H1 (cell line): Measurements from ENCODE around the gene HOXD11. TPM values are rescaled to one million over a fixed set of nuclear protein-coding genes. Genes with fewer than 3 reads are reported as not detected.

Experiments
- CTCF ChIA-PET: fragments of 300-600 bp; sonication (Branson Sonifier 250); formaldehyde crosslinking; loops from one replicate; lab custom pipeline; 2021; ENCODE audit not compliant: partially characterized antibody; lab: Charles Lee
- POLR2A ChIA-PET: fragments of 300-600 bp; sonication (Branson Sonifier 250); formaldehyde crosslinking; loops from one replicate; lab custom pipeline; 2021; ENCODE audit warnings: inconsistent platforms; ENCODE audit not compliant: partially characterized antibody; lab: Charles Lee
- DNase-seq, 2 experiments: peaks; one replicate each; pipeline versions ENCODE4 v3.0.0 to v3.0.0-alpha.2; 2010 to 2022; ENCODE audit warnings: low spot score in 2 of 2, low read depth in 1 of 2, mixed read lengths in 1 of 2
- FAIRE-seq: peaks from 2 replicates; lab custom pipeline; 2011; peaks lifted over from hg19 to GRCh38; lab: Jason Lieb, UNC
- H2AFZ ChIP-seq: 2 replicates; pipeline ENCODE4 v1.8.1; 2012; ENCODE audit warnings: low read length, inconsistent platforms
- H2AK5ac ChIP-seq: 2 replicates; pipeline ENCODE4 v1.6.1; 2013; ENCODE audit warnings: low read depth, low read length
- H2BK120ac ChIP-seq: replicated peaks from 2 replicates; pipeline ENCODE3; 2013; ENCODE audit warnings: low read depth, low read length, inconsistent platforms
- H2BK12ac ChIP-seq: 2 replicates; pipeline ENCODE4 v1.6.1; 2013; ENCODE audit warnings: low read depth, low read length
- H2BK15ac ChIP-seq: 2 replicates; pipeline ENCODE4 v1.6.1; 2013; ENCODE audit warnings: low read length
- H2BK20ac ChIP-seq: 2 replicates; pipeline ENCODE4 v1.6.1; 2013; ENCODE audit warnings: low read length
- H2BK5ac ChIP-seq: 2 replicates; pipeline ENCODE4 v1.6.1; 2013; ENCODE audit warnings: low read depth, low read length
- H3K14ac ChIP-seq: 2 replicates; pipeline ENCODE4 v1.6.1; 2013; ENCODE audit warnings: inconsistent platforms; ENCODE audit not compliant: insufficient read length
- H3K18ac ChIP-seq: 2 replicates; pipeline ENCODE4 v1.6.1; 2013; ENCODE audit warnings: low read length; ENCODE audit errors: extremely low read depth
- H3K23ac ChIP-seq: 2 replicates; pipeline ENCODE4 v1.6.1; 2013; ENCODE audit warnings: inconsistent platforms; ENCODE audit not compliant: insufficient read length
- H3K23me2 ChIP-seq: 2 replicates; pipeline ENCODE4 v1.6.1; 2013; ENCODE audit warnings: low read depth, low read length
- H3K27ac ChIP-seq: 2 replicates; pipeline ENCODE4 v1.6.1; 2011; ENCODE audit warnings: low read depth, low read length, inconsistent platforms
- H3K27me3 ChIP-seq, 4 experiments: replicated peaks in 1 of 4; 1 replicate in 1 of 4; 2 replicates in 3 of 4; pipeline versions ENCODE4 v1.6.1 to v1.8.1; 2011 to 2013; ENCODE audit warnings: low read length in 3 of 4, mild to moderate bottlenecking in 3 of 4, inconsistent platforms in 2 of 4, mixed read lengths in 2 of 4, moderate library complexity in 1 of 4; ENCODE audit not compliant: control insufficient read depth in 3 of 4, insufficient read depth in 3 of 4; ENCODE audit errors: extremely low read depth in 1 of 4
- H3K36me3 ChIP-seq, 4 experiments: 2 replicates each; pipeline versions ENCODE4 v1.6.1 to v1.8.1; 2011 to 2013; ENCODE audit warnings: mild to moderate bottlenecking in 4 of 4, low read length in 3 of 4, moderate library complexity in 2 of 4, control low read depth in 1 of 4, inconsistent platforms in 1 of 4; ENCODE audit not compliant: insufficient read depth in 4 of 4, control insufficient read depth in 2 of 4
- H3K4ac ChIP-seq: replicated peaks from 2 replicates; pipeline ENCODE3; 2013; ENCODE audit warnings: low read length, low read depth, mixed read lengths, inconsistent platforms; ENCODE audit not compliant: insufficient read length
- H3K4me1 ChIP-seq, 4 experiments: replicated peaks in 1 of 4; 1 replicate in 1 of 4; 2 replicates in 3 of 4; pipeline versions ENCODE4 v1.6.1 to v1.8.1; 2011 to 2013; ENCODE audit warnings: low read length in 3 of 4, inconsistent platforms in 2 of 4, mixed read lengths in 1 of 4; ENCODE audit not compliant: insufficient read depth in 4 of 4, control insufficient read depth in 3 of 4
- H3K4me2 ChIP-seq, 2 experiments: 2 replicates each; pipeline versions ENCODE4 v1.6.1 to v1.8.1; 2011 to 2013; ENCODE audit warnings: low read depth in 2 of 2, low read length in 2 of 2, control low read depth in 1 of 2, inconsistent platforms in 1 of 2, mild to moderate bottlenecking in 1 of 2; ENCODE audit not compliant: insufficient read depth in 1 of 2
- H3K4me3 ChIP-seq, 4 experiments: fragments of 200-600, 300-600 bp in 1 of 4; sonication (generic), shearing (Covaris generic), sonication (Bioruptor Twin) in 1 of 4; 2 replicates each; pipeline versions ENCODE4 v1.5.1 to v1.8.1; 2011 to 2016; ENCODE audit warnings: low read length in 4 of 4, low read depth in 3 of 4, control low read depth in 2 of 4, inconsistent platforms in 2 of 4, mild to moderate bottlenecking in 2 of 4, mixed read lengths in 1 of 4, moderate library complexity in 1 of 4; ENCODE audit not compliant: insufficient read depth in 2 of 4; ENCODE audit errors: extremely low read depth in 1 of 4
- H3K56ac ChIP-seq: replicated peaks from 2 replicates; pipeline ENCODE3; 2013; ENCODE audit warnings: low read depth, mild to moderate bottlenecking, mixed read lengths, low read length, inconsistent platforms; ENCODE audit not compliant: insufficient read length
- H3K79me1 ChIP-seq: 2 replicates; pipeline ENCODE4 v1.6.1; 2013; ENCODE audit warnings: low read depth, low read length, control low read depth
- H3K79me2 ChIP-seq, 2 experiments: 2 replicates each; pipeline versions ENCODE4 v1.6.1 to v1.8.1; 2012 to 2013; ENCODE audit warnings: low read length in 2 of 2, mild to moderate bottlenecking in 2 of 2, inconsistent platforms in 1 of 2; ENCODE audit not compliant: insufficient read depth in 2 of 2, control insufficient read depth in 1 of 2
- H3K9ac ChIP-seq, 4 experiments: replicated peaks in 1 of 4; 1 replicate in 1 of 4; 2 replicates in 3 of 4; pipeline versions ENCODE4 v1.6.1 to v1.8.1; 2011 to 2013; ENCODE audit warnings: low read depth in 3 of 4, low read length in 3 of 4, control low read depth in 2 of 4, mild to moderate bottlenecking in 2 of 4, moderate library complexity in 2 of 4, inconsistent platforms in 1 of 4; ENCODE audit errors: extremely low read depth in 1 of 4
- H3K9me3 ChIP-seq, 2 experiments: 2 replicates each; pipeline versions ENCODE4 v1.6.1 to v1.8.1; 2012 to 2013; ENCODE audit warnings: mild to moderate bottlenecking in 2 of 2, moderate library complexity in 2 of 2, control low read depth in 1 of 2, inconsistent platforms in 1 of 2, low read depth in 1 of 2, low read length in 1 of 2, mixed read lengths in 1 of 2; ENCODE audit not compliant: insufficient read depth in 2 of 2
- H4K20me1 ChIP-seq, 2 experiments: replicated peaks in 1 of 2; 2 replicates each; pipeline versions ENCODE3 to v1.8.1; 2011 to 2013; ENCODE audit warnings: inconsistent platforms in 2 of 2, low read length in 2 of 2, mild to moderate bottlenecking in 1 of 2; ENCODE audit not compliant: insufficient read depth in 2 of 2, control insufficient read depth in 1 of 2
- H4K5ac ChIP-seq: 2 replicates; pipeline ENCODE4 v1.6.1; 2013; ENCODE audit warnings: low read length, low read depth, mixed read lengths, inconsistent platforms; ENCODE audit not compliant: insufficient read length
- H4K8ac ChIP-seq: 2 replicates; pipeline ENCODE4 v1.8.0; 2013; ENCODE audit warnings: mild to moderate bottlenecking, moderate library complexity, low read length, inconsistent platforms; ENCODE audit not compliant: insufficient read depth; ENCODE audit errors: extremely low read depth
- H4K91ac ChIP-seq: replicated peaks from 2 replicates; pipeline ENCODE3; 2013; ENCODE audit warnings: low read length, mixed read lengths, inconsistent platforms; ENCODE audit not compliant: insufficient read length
- CBX5 ChIP-seq: fragments of 300-800, 300-1000 bp; sonication (generic); IDR thresholded peaks from 2 replicates; pipeline ENCODE4 v1.7.1; 2016; ENCODE audit warnings: antibody characterized with exemption, low read length, low read depth
- CBX8 ChIP-seq: fragments of 300-800, 300-1000 bp; sonication (generic); IDR thresholded peaks from 2 replicates; pipeline ENCODE4 v1.7.1; 2016; ENCODE audit warnings: low read depth, low read length, borderline replicate concordance
- RNF2 ChIP-seq: fragments of 200-900, 300-1000 bp; sonication (generic); IDR thresholded peaks from 2 replicates; pipeline ENCODE4 v1.7.1; 2016; ENCODE audit warnings: borderline replicate concordance, low read depth, mild to moderate bottlenecking, antibody characterized with exemption, low read length; ENCODE audit not compliant: poor library complexity, severe bottlenecking; ENCODE audit errors: missing control alignments
- SUZ12 ChIP-seq: fragments of 200-600 bp; sonication (generic); IDR thresholded peaks from 2 replicates; pipeline ENCODE4 v1.6.1; 2012; ENCODE audit warnings: mild to moderate bottlenecking, inconsistent platforms, low read length, moderate library complexity, mixed read lengths
- TBP ChIP-seq: IDR thresholded peaks from 2 replicates; pipeline ENCODE4 v1.6.1; 2011; ENCODE audit warnings: low read depth, low read length, improper control_type of control experiment
- WGBS, 2 experiments: shearing (Covaris generic) in 1 of 2; methylation state at CpG; one replicate each; pipeline versions ENCODE4 v1.1.6 to v1.1.7; 2013 to 2015; ENCODE audit warnings: low lambda C conversion rate in 2 of 2, mixed read lengths in 2 of 2, inconsistent platforms in 1 of 2, low coverage in 1 of 2, missing lambda C conversion rate in 1 of 2; ENCODE audit not compliant: insufficient replicate concordance in 2 of 2, insufficient coverage in 1 of 2, insufficient read length in 1 of 2; ENCODE audit errors: extremely low coverage in 1 of 2, missing lambda C conversion rate in 1 of 2; 5-methylcytosine and 5-hydroxymethylcytosine counted together
- polyA plus RNA-seq, 7 experiments: library from polyadenylated mRNA; depleted of rRNA in 3 of 7; stranded (reverse) in 5 of 7; unstranded in 2 of 7; fragments of >200 nt in 5 of 7; fragments of 200-250 nt in 2 of 7; gene quantifications; 1 replicate in 5 of 7; 2 replicates in 1 of 7; 4 replicates in 1 of 7; pipeline versions ENCODE4 v1.2.1 to v1.2.3, GENCODE V29; 2011 to 2013; ENCODE audit warnings: missing spikeins in 2 of 7, mixed read lengths in 2 of 7
- total RNA-seq: library from RNA; stranded (reverse); fragmentation: NEBNext Ultra II Directional; extraction: Animal tissue kit (Norgen Biotek cat#: 25700); gene quantifications from 2 replicates; pipeline ENCODE4 v1.2.1, GENCODE V29; 2021

Gene HOXD11
- total and polyA plus RNA-seq, 2 of the 8 experiments (the other 6 are each of a cell fraction or from before 2014, with no cell fraction given): not detected

DNA sequence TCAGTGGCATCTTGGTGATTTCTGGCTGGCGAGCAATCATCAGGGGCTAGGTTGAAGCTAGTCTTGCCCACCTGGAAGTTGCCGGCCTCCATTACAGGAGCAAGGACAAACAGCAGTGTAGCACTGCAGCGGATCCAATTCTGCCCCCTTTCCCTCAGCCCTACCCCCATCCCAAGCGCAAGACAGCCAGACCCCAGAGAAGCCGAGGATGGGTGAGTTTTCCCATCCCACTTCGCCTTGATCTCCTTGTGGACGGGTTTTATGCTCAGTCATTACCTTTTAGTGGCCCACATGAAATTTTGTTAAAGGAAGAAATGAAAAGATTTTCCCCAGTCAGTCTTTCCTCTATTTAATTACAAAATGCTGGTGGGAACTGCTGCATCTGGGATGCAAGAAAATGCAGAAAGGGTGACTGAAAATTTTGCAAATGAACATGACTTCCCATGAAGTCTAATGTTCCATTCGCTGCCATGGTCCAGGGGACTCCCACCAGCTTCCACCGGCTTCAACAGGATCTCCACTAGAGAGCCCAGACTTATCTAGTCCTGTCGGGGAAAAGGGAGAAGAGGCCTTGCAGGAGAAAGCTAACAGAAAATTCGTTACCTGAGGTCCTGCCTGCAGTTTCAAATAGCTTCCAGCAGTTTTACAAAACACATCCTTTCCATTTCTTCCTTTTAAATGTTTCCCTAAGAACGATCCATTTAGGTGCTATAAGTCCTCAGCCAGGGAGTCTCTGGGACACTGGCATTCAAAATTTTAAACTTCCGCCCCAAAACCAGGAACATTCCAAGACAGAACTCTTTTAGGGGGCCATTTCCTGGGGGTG, 13.5 kb downstream of the HOXD11 start:
- Histone ChIP-seq H3K23me2 (peaks cover 2% of the 10 kb centered on the region; the same call in 1 of the 2 replicates), H4K91ac (no peak overlapping the region), H4K8ac (no peak overlapping the region), H2BK120ac (no peak overlapping the region), H3K18ac (no peak overlapping the region), H4K5ac (no peak overlapping the region), H3K36me3 (peaks cover 0 to 31% (median 0%) of the 10 kb centered on the region in 4 experiments; a peak in 1 of 8 replicates), H3K9ac (no peak overlapping the region), H3K4me2 (no peak overlapping the region), H2BK15ac (0 out of 2 replicates have a peak overlapping the region, but pooled peaks have one; percentile 47), H3K79me1 (no peaks in the 10 kb centered on the region), H3K27ac (no peak overlapping the region), H4K20me1 (peaks cover 21 to 39% of the 10 kb centered on the region in 2 experiments), H3K4me3 (no peak overlapping the region), H3K14ac (no peak overlapping the region), H2BK12ac (peak overlapping the region; percentile 61; the same call in 1 of the 2 replicates), H2AK5ac (no peak overlapping the region), H3K56ac (no peak overlapping the region), H3K23ac (no peak overlapping the region), H3K4ac (no peak overlapping the region), H2AFZ (no peak overlapping the region), H3K27me3 (peaks cover 96 to 100% (median 100%) of the 10 kb centered on the region in 4 experiments), H3K4me1 (peaks cover 0 to 13% (median 6%) of the 10 kb centered on the region in 4 experiments; a peak in 4 of 7 replicates), H3K9me3 (peaks cover 0 to 16% of the 10 kb centered on the region in 2 experiments; a peak in 2 of 4 replicates), H2BK20ac (no peak overlapping the region), H3K79me2 (no peaks in the 10 kb centered on the region), H2BK5ac (no peak overlapping the region)
- CTCF ChIA-PET: interaction anchor here (0.7 to 4.7 kb wide), 18 partner anchors 9 to 1028 kb away, joined by 3 to 42 read pairs (median 5); partner anchors contain the start of gene HOXD8
- no peak for FAIRE-seq
- 20% methylated on average over 13 of the region's 13 CpGs; no CpG with 5 or more reads in 1 of the 2 experiments for WGBS, 2 experiments
- TF ChIP-seq SUZ12 (peak; percentile 16; the same call in 1 of the 2 replicates), CBX8 (no peak; the same call in 1 of the 2 replicates), TBP (no peak), CBX5 (no peak), RNF2 (peak; percentile 85)
- peak in 1 of 2 experiments; percentile 42 for DNase-seq
- POLR2A ChIA-PET: interaction anchor here (0.6 kb wide), 1 partner anchor 910 kb away, joined by 3 read pairs; no protein-coding TSS in a partner anchor
